C4-2B (cell line): ENCODE measurements around the gene ABL2.

ENCODE experiments used
- ZFX ChIP-seq: fragments of 450-650 bp; IDR thresholded peaks from 2 replicates; pipeline ENCODE4 v1.6.1; 2017
- TF ChIP-seq, protein P1 (sequence below): fragments of 450-650 bp; conservative IDR thresholded peaks from 2 replicates; pipeline ENCODE4 v1.5.1; 2017; ENCODE audit warnings: mild to moderate bottlenecking

DNA sequence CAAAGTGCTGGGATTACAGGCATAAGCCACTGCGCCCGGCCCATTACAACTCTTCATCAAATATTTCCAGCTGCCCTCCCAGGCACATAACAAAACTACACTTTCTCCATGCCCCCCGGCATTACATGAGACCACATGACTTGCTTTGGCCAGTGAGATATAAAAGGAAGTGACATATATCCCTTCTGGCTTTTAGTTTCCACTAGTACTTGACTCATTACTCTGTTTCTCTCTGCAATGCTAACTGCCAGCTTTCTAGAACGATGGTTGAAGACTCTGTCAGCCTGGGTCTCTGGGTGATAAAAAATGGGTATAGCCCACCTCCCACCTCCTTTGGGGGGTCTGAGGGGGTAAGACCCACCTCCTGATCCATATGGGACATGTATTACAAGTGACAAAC, 24.2 kb downstream of the ABL2 start:
- no peak for TF ChIP-seq ZFX
- TF ChIP-seq, protein P1, sequence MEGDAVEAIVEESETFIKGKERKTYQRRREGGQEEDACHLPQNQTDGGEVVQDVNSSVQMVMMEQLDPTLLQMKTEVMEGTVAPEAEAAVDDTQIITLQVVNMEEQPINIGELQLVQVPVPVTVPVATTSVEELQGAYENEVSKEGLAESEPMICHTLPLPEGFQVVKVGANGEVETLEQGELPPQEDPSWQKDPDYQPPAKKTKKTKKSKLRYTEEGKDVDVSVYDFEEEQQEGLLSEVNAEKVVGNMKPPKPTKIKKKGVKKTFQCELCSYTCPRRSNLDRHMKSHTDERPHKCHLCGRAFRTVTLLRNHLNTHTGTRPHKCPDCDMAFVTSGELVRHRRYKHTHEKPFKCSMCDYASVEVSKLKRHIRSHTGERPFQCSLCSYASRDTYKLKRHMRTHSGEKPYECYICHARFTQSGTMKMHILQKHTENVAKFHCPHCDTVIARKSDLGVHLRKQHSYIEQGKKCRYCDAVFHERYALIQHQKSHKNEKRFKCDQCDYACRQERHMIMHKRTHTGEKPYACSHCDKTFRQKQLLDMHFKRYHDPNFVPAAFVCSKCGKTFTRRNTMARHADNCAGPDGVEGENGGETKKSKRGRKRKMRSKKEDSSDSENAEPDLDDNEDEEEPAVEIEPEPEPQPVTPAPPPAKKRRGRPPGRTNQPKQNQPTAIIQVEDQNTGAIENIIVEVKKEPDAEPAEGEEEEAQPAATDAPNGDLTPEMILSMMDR, result no peak
